AG10803 (cell line): ENCODE data around the gene PDE4A.
"Not testable (repeated sequence)": the region's sequence is repeated elsewhere in the genome, so short reads cannot be mapped to it uniquely, and the experiment has no call there.

Experiments
- DNase-seq: peaks from one replicate; pipeline ENCODE4 v3.0.0; 2010; ENCODE audit warnings: low read depth
- H3K4me3 ChIP-seq: 2 replicates; pipeline ENCODE4 v1.5.1; 2011; ENCODE audit warnings: mild to moderate bottlenecking, low read length, control low read depth
- TF ChIP-seq, protein P1 (sequence below): conservative IDR thresholded peaks from 2 replicates; pipeline ENCODE4 v1.5.1; 2011; ENCODE audit warnings: mild to moderate bottlenecking, low read length, control low read depth, inconsistent platforms

The PDE4A gene

GRCh38 chr19:10454267-10454666, 33.9 kb downstream of the PDE4A start:
- H3K4me3 ChIP-seq: no peak overlapping the region
- TF ChIP-seq, protein P1, sequence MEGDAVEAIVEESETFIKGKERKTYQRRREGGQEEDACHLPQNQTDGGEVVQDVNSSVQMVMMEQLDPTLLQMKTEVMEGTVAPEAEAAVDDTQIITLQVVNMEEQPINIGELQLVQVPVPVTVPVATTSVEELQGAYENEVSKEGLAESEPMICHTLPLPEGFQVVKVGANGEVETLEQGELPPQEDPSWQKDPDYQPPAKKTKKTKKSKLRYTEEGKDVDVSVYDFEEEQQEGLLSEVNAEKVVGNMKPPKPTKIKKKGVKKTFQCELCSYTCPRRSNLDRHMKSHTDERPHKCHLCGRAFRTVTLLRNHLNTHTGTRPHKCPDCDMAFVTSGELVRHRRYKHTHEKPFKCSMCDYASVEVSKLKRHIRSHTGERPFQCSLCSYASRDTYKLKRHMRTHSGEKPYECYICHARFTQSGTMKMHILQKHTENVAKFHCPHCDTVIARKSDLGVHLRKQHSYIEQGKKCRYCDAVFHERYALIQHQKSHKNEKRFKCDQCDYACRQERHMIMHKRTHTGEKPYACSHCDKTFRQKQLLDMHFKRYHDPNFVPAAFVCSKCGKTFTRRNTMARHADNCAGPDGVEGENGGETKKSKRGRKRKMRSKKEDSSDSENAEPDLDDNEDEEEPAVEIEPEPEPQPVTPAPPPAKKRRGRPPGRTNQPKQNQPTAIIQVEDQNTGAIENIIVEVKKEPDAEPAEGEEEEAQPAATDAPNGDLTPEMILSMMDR: no peak
- no peak for DNase-seq

DNA sequence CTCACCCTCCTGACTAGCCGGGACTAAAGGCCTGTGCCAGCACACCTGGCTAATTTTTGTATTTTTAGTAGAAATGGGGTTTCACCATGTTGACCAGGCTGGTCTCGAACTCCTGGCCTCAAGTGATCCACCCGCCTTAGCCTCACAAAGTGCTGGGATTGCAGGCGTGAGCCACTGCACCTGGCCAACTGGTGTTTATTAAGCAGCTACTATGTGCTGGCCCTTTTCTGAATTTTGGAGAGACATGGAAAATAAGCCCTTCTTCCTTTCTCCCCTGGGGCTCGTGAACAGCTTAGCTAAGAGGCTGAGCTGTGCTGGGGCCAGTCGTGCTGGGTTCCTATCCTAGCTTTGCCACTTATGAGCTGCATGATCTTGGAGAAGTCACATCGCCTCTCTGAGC, 38.4 kb downstream of the PDE4A start:
- H3K4me3 ChIP-seq, DNase-seq: not testable (repeated sequence)

GRCh38 chr19:10460714-10461046, 40.3 kb downstream of the PDE4A start:
- TF ChIP-seq, protein P1: no peak
- DNase-seq: no peak
- no peak overlapping the region for H3K4me3 ChIP-seq

DNA sequence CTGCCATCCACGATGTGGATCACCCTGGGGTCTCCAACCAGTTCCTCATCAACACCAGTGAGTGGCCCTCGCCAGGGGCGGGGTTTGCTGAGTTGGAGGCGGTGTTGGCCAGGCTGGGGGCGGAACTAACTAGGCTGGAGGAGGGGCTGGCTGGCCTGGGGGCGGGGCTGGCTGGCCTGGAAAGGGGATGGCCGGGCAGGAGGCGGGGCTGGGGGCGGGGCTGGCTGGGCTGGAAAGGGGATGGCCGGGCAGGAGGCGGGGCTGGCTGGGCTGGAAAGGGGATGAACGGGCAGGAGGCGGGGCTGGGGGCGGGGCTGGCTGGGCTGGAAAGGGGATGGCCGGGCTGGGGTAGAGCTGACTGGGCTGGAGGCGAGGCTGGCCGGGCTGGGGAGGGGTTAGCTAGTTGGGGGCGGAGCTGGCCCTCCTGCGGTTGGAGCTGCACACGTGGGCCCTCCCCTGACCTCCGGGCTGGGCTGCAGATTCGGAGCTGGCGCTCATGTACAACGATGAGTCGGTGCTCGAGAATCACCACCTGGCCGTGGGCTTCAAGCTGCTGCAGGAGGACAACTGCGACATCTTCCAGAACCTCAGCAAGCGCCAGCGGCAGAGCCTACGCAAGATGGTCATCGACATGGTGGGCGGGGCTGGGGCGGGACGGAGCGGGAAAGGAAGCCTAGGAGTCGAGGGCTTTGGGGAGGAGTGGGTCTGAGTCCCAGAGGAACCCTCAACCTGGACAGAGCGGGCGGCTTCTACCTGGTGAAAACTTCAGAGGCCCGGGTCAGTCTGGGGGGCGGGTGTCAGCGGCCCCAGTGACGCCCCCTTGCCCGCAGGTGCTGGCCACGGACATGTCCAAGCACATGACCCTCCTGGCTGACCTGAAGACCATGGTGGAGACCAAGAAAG, 41.0 kb downstream of the PDE4A start:
- peak; percentile 84 for DNase-seq
- peak overlapping the region; percentile 40 for H3K4me3 ChIP-seq
- TF ChIP-seq, protein P1: no peak

- not testable (repeated sequence) for DNase-seq, H3K4me3 ChIP-seq
These were observed 41.7 kb downstream of the PDE4A start for GRCh38 chr19:10462042-10462441.

- DNase-seq: no peak
- TF ChIP-seq, protein P1: no peak
- no peak overlapping the region for H3K4me3 ChIP-seq
These were observed 42.2 kb downstream of the PDE4A start for GRCh38 chr19:10462557-10462956.

DNA sequence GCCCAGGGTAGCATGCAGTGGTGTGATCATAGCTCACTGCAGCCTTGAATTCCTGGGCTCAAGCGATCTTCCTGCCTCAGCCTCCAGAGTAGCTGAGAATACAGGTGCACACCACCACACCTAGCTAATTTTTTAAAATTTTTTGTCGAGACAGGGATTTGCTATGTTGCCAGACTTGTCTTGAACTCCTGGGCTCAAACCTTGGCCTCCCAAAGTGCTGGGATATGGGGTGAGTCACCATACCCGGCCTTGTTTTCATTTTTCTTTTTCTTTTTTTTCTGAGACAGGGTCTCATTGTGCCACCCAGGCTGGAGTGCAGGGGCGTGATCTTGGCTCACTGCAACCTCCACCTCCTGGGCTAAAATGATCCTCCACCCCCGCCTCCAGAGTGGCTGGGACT, 44.1 kb downstream of the PDE4A start:
- no peak for DNase-seq
- TF ChIP-seq, protein P1: no peak
- H3K4me3 ChIP-seq: no peak overlapping the region

- TF ChIP-seq, protein P1: no peak
- DNase-seq: no peak
- no peak overlapping the region for H3K4me3 ChIP-seq
These were observed 46.9 kb downstream of the PDE4A start for GRCh38 chr19:10467104-10467706.
